ENCODE measurements around the gene IST1.
"Not testable (repeated sequence)": the region's sequence is repeated elsewhere in the genome, so short reads cannot be mapped to it uniquely, and the experiment has no call there.

IST1 gene

GRCh38 chr16:71905765-71906164, 10.4 kb downstream of the IST1 start:
- H3K4me3 ChIP-seq (ENCODE audit: low read length); H3K9ac ChIP-seq (ENCODE audit: low read length); H3K27me3 ChIP-seq (ENCODE audit: control insufficient read depth, insufficient read depth, low read length); H3K27ac ChIP-seq (ENCODE audit: low read depth, low read length); H3K36me3 ChIP-seq (ENCODE audit: control insufficient read depth, insufficient read depth, low read length); H3K4me1 ChIP-seq (ENCODE audit: control insufficient read depth, insufficient read depth, low read length): not testable (repeated sequence)

GRCh38 chr16:71911121-71911520, 15.8 kb downstream of the IST1 start:
- H3K36me3 ChIP-seq (ENCODE audit: control insufficient read depth, insufficient read depth, low read length): peaks cover 5% of the 10 kb centered on the region
- no peak overlapping the region for H3K9ac ChIP-seq (ENCODE audit: low read length)
- no peaks in the 10 kb centered on the region for H3K27me3 ChIP-seq (ENCODE audit: control insufficient read depth, insufficient read depth, low read length)
- H3K27ac ChIP-seq (ENCODE audit: low read depth, low read length): no peak overlapping the region
- H3K4me1 ChIP-seq (ENCODE audit: control insufficient read depth, insufficient read depth, low read length): peaks cover 11% of the 10 kb centered on the region
- no peak overlapping the region for H3K4me3 ChIP-seq (ENCODE audit: low read length)

- Histone ChIP-seq H3K27ac (ENCODE audit: low read depth, low read length) (no peak overlapping the region), H3K9ac (ENCODE audit: low read length) (no peak overlapping the region), H3K4me1 (ENCODE audit: control insufficient read depth, insufficient read depth, low read length) (peaks cover 17% of the 10 kb centered on the region), H3K27me3 (ENCODE audit: control insufficient read depth, insufficient read depth, low read length) (no peaks in the 10 kb centered on the region), H3K4me3 (ENCODE audit: low read length) (no peak overlapping the region), H3K36me3 (ENCODE audit: control insufficient read depth, insufficient read depth, low read length) (peaks cover 9% of the 10 kb centered on the region)
Measured at GRCh38 chr16:71912534-71913275, 17.4 kb downstream of the IST1 start.

- H3K27me3 ChIP-seq (ENCODE audit: control insufficient read depth, insufficient read depth, low read length): no peaks in the 10 kb centered on the region
- peaks cover 26% of the 10 kb centered on the region for H3K4me1 ChIP-seq (ENCODE audit: control insufficient read depth, insufficient read depth, low read length)
- H3K36me3 ChIP-seq (ENCODE audit: control insufficient read depth, insufficient read depth, low read length): peaks cover 10% of the 10 kb centered on the region
- no peak overlapping the region for H3K4me3 ChIP-seq (ENCODE audit: low read length)
- H3K27ac ChIP-seq (ENCODE audit: low read depth, low read length): no peak overlapping the region
- H3K9ac ChIP-seq (ENCODE audit: low read length): no peak overlapping the region
Measured at GRCh38 chr16:71914802-71915201, 19.5 kb downstream of the IST1 start.

- Histone ChIP-seq H3K27ac (ENCODE audit: low read depth, low read length) (no peak overlapping the region), H3K4me1 (ENCODE audit: control insufficient read depth, insufficient read depth, low read length) (peaks cover 26% of the 10 kb centered on the region), H3K4me3 (ENCODE audit: low read length) (no peak overlapping the region), H3K36me3 (ENCODE audit: control insufficient read depth, insufficient read depth, low read length) (peaks cover 10% of the 10 kb centered on the region), H3K27me3 (ENCODE audit: control insufficient read depth, insufficient read depth, low read length) (no peaks in the 10 kb centered on the region), H3K9ac (ENCODE audit: low read length) (no peak overlapping the region)
Measured at GRCh38 chr16:71915350-71915749, 20.0 kb downstream of the IST1 start.

- Histone ChIP-seq H3K4me1 (ENCODE audit: control insufficient read depth, insufficient read depth, low read length) (peaks cover 26% of the 10 kb centered on the region), H3K27me3 (ENCODE audit: control insufficient read depth, insufficient read depth, low read length) (no peaks in the 10 kb centered on the region), H3K27ac (ENCODE audit: low read depth, low read length) (no peak overlapping the region), H3K9ac (ENCODE audit: low read length) (no peak overlapping the region), H3K36me3 (ENCODE audit: control insufficient read depth, insufficient read depth, low read length) (peaks cover 20% of the 10 kb centered on the region), H3K4me3 (ENCODE audit: low read length) (no peak overlapping the region)
Measured at GRCh38 chr16:71916397-71916920, 21.1 kb downstream of the IST1 start.

GRCh38 chr16:71917900-71918299, 22.6 kb downstream of the IST1 start:
- H3K36me3 ChIP-seq (ENCODE audit: control insufficient read depth, insufficient read depth, low read length): peaks cover 30% of the 10 kb centered on the region
- H3K4me3 ChIP-seq (ENCODE audit: low read length): no peak overlapping the region
- H3K27ac ChIP-seq (ENCODE audit: low read depth, low read length): peak overlapping the region; percentile 50
- no peak overlapping the region for H3K9ac ChIP-seq (ENCODE audit: low read length)
- H3K27me3 ChIP-seq (ENCODE audit: control insufficient read depth, insufficient read depth, low read length): no peaks in the 10 kb centered on the region
- peaks cover 26% of the 10 kb centered on the region for H3K4me1 ChIP-seq (ENCODE audit: control insufficient read depth, insufficient read depth, low read length)

GRCh38 chr16:71919035-71919434, 23.7 kb downstream of the IST1 start:
- H3K9ac ChIP-seq (ENCODE audit: low read length): no peak overlapping the region
- H3K4me3 ChIP-seq (ENCODE audit: low read length): no peak overlapping the region
- H3K36me3 ChIP-seq (ENCODE audit: control insufficient read depth, insufficient read depth, low read length): peaks cover 35% of the 10 kb centered on the region
- peaks cover 26% of the 10 kb centered on the region for H3K4me1 ChIP-seq (ENCODE audit: control insufficient read depth, insufficient read depth, low read length)
- H3K27ac ChIP-seq (ENCODE audit: low read depth, low read length): no peak overlapping the region
- no peaks in the 10 kb centered on the region for H3K27me3 ChIP-seq (ENCODE audit: control insufficient read depth, insufficient read depth, low read length)

- H3K4me1 ChIP-seq (ENCODE audit: control insufficient read depth, insufficient read depth, low read length): peaks cover 18% of the 10 kb centered on the region
- H3K36me3 ChIP-seq (ENCODE audit: control insufficient read depth, insufficient read depth, low read length): peaks cover 42% of the 10 kb centered on the region
- no peak overlapping the region for H3K9ac ChIP-seq (ENCODE audit: low read length)
- H3K27ac ChIP-seq (ENCODE audit: low read depth, low read length): no peak overlapping the region
- H3K27me3 ChIP-seq (ENCODE audit: control insufficient read depth, insufficient read depth, low read length): no peaks in the 10 kb centered on the region
- no peak overlapping the region for H3K4me3 ChIP-seq (ENCODE audit: low read length)
Measured at GRCh38 chr16:71920658-71921057, 25.3 kb downstream of the IST1 start.

- Histone ChIP-seq H3K4me1 (ENCODE audit: control insufficient read depth, insufficient read depth, low read length) (peaks cover 26% of the 10 kb centered on the region), H3K9ac (ENCODE audit: low read length) (no peak overlapping the region), H3K27me3 (ENCODE audit: control insufficient read depth, insufficient read depth, low read length) (no peaks in the 10 kb centered on the region), H3K4me3 (ENCODE audit: low read length) (no peak overlapping the region), H3K36me3 (ENCODE audit: control insufficient read depth, insufficient read depth, low read length) (peaks cover 45% of the 10 kb centered on the region), H3K27ac (ENCODE audit: low read depth, low read length) (no peak overlapping the region)
Measured at GRCh38 chr16:71923941-71924690, 28.8 kb downstream of the IST1 start.

GRCh38 chr16:71924710-71925109, 29.4 kb downstream of the IST1 start:
- Histone ChIP-seq H3K36me3 (ENCODE audit: control insufficient read depth, insufficient read depth, low read length) (peaks cover 42% of the 10 kb centered on the region), H3K27ac (ENCODE audit: low read depth, low read length) (no peak overlapping the region)

GRCh38 chr16:71927383-71927782, 32.1 kb downstream of the IST1 start:
- no peak overlapping the region for H3K4me3 ChIP-seq (ENCODE audit: low read length)
- H3K4me1 ChIP-seq (ENCODE audit: control insufficient read depth, insufficient read depth, low read length): peaks cover 37% of the 10 kb centered on the region
- H3K27me3 ChIP-seq (ENCODE audit: control insufficient read depth, insufficient read depth, low read length): no peaks in the 10 kb centered on the region
- peak overlapping the region; percentile 74 for H3K27ac ChIP-seq (ENCODE audit: low read depth, low read length)
- H3K9ac ChIP-seq (ENCODE audit: low read length): no peak overlapping the region
- H3K36me3 ChIP-seq (ENCODE audit: control insufficient read depth, insufficient read depth, low read length): peaks cover 25% of the 10 kb centered on the region

More at GRCh38 chr16:71924710-71925109, 29.4 kb downstream of the IST1 start:
- Histone ChIP-seq H3K4me1 (ENCODE audit: control insufficient read depth, insufficient read depth, low read length) (peaks cover 30% of the 10 kb centered on the region), H3K9ac (ENCODE audit: low read length) (no peak overlapping the region), H3K27me3 (ENCODE audit: control insufficient read depth, insufficient read depth, low read length) (no peaks in the 10 kb centered on the region), H3K4me3 (ENCODE audit: low read length) (no peak overlapping the region)

All from rectal smooth muscle tissue (tissue), 1 donor.